GM12873 (cell line): ENCODE measurements around the gene ADAMTS14.

Experiments used
- TF ChIP-seq, protein P1 (sequence below): IDR thresholded peaks from 2 replicates; pipeline ENCODE4 v1.5.1; 2012; ENCODE audit warnings: low read depth, mild to moderate bottlenecking, moderate library complexity, low read length, control low read depth; ENCODE audit not compliant: insufficient read depth; ENCODE audit errors: missing control alignments

ADAMTS14 gene

DNA sequence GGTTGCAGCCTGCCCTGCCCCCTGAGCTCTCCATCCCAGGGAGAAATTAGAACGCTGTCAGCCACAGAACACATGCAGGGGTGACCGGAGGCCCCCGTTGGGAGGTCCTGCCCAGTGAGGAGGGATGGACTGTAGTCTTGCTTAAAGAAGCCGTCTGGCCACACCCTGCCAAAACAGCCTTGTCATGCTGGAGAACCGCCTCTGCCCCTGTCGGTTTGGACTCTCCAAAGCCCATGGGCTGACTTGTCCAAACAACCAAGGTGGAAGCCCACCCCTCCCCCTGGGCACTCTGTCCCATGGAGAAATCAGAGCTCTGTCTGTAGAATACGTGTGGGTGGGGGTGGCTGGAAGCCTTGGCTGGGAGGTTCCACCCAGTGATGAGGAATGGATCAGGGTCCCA, 125.5 kb downstream of the ADAMTS14 start:
- TF ChIP-seq, protein P1, sequence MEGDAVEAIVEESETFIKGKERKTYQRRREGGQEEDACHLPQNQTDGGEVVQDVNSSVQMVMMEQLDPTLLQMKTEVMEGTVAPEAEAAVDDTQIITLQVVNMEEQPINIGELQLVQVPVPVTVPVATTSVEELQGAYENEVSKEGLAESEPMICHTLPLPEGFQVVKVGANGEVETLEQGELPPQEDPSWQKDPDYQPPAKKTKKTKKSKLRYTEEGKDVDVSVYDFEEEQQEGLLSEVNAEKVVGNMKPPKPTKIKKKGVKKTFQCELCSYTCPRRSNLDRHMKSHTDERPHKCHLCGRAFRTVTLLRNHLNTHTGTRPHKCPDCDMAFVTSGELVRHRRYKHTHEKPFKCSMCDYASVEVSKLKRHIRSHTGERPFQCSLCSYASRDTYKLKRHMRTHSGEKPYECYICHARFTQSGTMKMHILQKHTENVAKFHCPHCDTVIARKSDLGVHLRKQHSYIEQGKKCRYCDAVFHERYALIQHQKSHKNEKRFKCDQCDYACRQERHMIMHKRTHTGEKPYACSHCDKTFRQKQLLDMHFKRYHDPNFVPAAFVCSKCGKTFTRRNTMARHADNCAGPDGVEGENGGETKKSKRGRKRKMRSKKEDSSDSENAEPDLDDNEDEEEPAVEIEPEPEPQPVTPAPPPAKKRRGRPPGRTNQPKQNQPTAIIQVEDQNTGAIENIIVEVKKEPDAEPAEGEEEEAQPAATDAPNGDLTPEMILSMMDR = no peak

DNA sequence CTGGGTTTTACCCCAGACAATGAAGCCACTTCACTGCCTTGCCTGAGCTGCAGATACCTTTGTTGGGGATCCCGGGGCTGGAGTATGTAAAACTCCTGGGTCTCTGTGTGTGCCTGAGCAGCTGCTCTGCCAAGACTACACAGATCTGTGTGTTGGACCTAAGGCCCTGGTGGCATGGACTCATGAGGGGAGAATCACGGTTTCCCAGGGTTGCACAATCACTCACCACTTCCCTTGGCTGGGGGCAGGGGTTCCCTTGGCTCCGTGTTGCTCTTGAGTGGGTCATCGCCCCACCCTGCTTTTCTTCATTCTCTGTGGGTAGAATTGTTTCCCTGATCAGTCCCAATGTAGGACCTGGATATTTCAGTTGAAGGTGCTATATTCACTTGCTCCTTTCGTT, 126.8 kb downstream of the ADAMTS14 start:
- TF ChIP-seq, protein P1 = no peak

- TF ChIP-seq, protein P1 = no peak
These were observed 129.5 kb downstream of the ADAMTS14 start for GRCh38 chr10:70801854-70802253.

DNA sequence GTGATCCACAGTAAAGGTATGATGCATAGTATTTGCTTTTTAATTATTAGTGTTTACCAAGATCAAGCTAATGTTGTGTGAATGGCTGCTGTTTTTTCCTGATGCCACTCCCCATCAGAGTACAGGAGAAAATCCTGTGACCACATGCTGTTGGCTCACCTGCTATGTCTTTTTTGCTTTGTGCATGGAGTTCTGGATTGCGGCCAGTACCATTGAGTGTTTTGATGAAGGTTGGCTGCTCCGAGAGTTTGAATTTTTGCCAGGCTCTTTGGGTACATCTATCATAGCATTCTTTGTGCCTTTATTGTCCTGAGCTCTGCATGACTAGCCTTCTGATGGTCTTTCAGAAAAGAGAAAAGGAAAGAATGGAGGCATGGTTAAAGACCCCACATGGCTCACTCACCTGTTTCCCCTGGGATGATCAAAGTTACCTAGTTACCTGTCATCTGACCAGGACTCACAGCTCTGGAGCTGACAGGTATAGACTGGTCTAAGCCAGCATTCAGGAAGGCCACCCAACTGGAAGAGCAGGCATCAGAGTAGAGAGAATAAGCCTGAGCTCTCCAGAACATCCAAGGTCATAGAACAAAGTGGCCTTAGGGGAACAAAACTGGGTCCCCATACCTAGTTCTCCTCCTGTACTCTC, 131.6 kb downstream of the ADAMTS14 start:
- TF ChIP-seq, protein P1 = no peak

- TF ChIP-seq, protein P1 = no peak
These were observed 132.1 kb downstream of the ADAMTS14 start for GRCh38 chr10:70804421-70804808.

DNA sequence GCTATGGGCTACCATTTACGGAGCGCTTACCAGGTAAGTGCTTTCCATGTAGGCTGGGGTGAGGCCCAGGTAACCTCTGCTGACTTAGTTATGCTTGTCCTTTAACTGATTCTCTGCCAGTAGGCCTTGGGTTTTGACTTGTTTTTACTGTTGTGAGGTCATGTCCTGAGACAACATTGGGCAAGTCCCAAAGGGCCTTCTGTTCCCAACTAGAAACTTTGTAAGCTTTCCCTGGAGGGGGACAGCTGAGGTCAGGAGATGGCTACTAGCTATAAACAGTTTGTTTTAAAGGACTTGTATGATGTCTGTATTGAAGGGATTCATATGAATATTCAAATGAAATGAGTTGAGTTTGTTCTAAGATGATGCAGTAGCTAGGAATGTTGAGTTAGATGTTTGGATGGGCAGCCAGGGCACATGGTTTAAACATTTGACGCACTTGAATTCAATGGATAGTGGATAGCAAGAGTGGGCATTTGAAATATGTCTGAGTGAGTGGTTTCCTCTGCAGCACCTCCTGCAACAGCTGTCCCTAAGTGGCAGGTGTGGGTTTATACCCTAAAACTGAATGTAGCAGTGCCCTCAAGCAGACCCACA, 133.4 kb downstream of the ADAMTS14 start:
- TF ChIP-seq, protein P1 = no peak

- TF ChIP-seq, protein P1 = no peak
These were observed 134.5 kb downstream of the ADAMTS14 start for GRCh38 chr10:70806841-70807240.
